DND-41 (cell line): Measurements from ENCODE around the gene CLN5.

Experiments used
- ATAC-seq: fragments of 200-7000 bp; cut with Tn5 transposase; 3 replicates; pipeline ENCODE4 v1.9.1; 2021; ENCODE audit warnings: low read depth; ENCODE audit not compliant: insufficient read depth
- DNase-seq: peaks from one replicate; pipeline ENCODE4 v3.0.0-alpha.2; 2020
- H2AFZ ChIP-seq: 2 replicates; pipeline ENCODE4 v1.6.0; 2012; ENCODE audit warnings: low read depth, low read length
- H3K27ac ChIP-seq: 2 replicates; pipeline ENCODE4 v1.5.1; 2012; ENCODE audit warnings: low read length, inconsistent platforms
- H3K27me3 ChIP-seq: fragments of 200-600 bp; sonication (generic); 2 replicates; pipeline ENCODE4 v1.6.0; 2012; ENCODE audit warnings: low read length, mild to moderate bottlenecking, inconsistent platforms; ENCODE audit not compliant: insufficient read depth, poor library complexity
- H3K36me3 ChIP-seq: 2 replicates; pipeline ENCODE4 v1.5.1; 2012; ENCODE audit warnings: low read length, inconsistent platforms; ENCODE audit not compliant: insufficient read depth
- H3K4me1 ChIP-seq: 2 replicates; pipeline ENCODE4 v1.5.1; 2012; ENCODE audit warnings: mild to moderate bottlenecking, low read length; ENCODE audit not compliant: insufficient read depth
- H3K4me2 ChIP-seq: 2 replicates; pipeline ENCODE4 v1.6.0; 2012; ENCODE audit warnings: mild to moderate bottlenecking, moderate library complexity, low read length, inconsistent platforms; ENCODE audit not compliant: insufficient read depth
- H3K4me3 ChIP-seq, 2 experiments: fragments of 200-600 bp in 1 of 2; shearing (Covaris generic) in 1 of 2; 2 replicates each; pipeline ENCODE4 v1.5.1; 2012 to 2016; ENCODE audit warnings: inconsistent platforms in 2 of 2, low read length in 2 of 2, mild to moderate bottlenecking in 2 of 2, low read depth in 1 of 2, moderate library complexity in 1 of 2
- H3K79me2 ChIP-seq: 2 replicates; pipeline ENCODE4 v1.6.0; 2012; ENCODE audit warnings: low read length, inconsistent platforms; ENCODE audit not compliant: insufficient read depth
- H3K9ac ChIP-seq: 2 replicates; pipeline ENCODE4 v1.6.0; 2012; ENCODE audit warnings: low read depth, mild to moderate bottlenecking, inconsistent platforms, low read length, moderate library complexity
- H3K9me3 ChIP-seq: 2 replicates; pipeline ENCODE4 v1.5.1; 2012; ENCODE audit warnings: low read length, moderate library complexity, mild to moderate bottlenecking, inconsistent platforms; ENCODE audit not compliant: insufficient read depth, severe bottlenecking
- H4K20me1 ChIP-seq: 2 replicates; pipeline ENCODE4 v1.6.0; 2012; ENCODE audit warnings: low read length; ENCODE audit not compliant: insufficient read depth
- CTCF ChIP-seq: IDR thresholded peaks from 2 replicates; pipeline ENCODE4 v1.5.1; 2012; ENCODE audit warnings: borderline replicate concordance, low read length, moderate library complexity, mild to moderate bottlenecking; ENCODE audit not compliant: poor library complexity, severe bottlenecking; ENCODE audit errors: extremely low read depth
- EZH2 ChIP-seq: IDR thresholded peaks from 3 replicates; pipeline ENCODE4 v1.6.1; 2012; ENCODE audit warnings: borderline replicate concordance, low read depth, mild to moderate bottlenecking, moderate library complexity, low read length, inconsistent platforms; ENCODE audit not compliant: severe bottlenecking

Gene CLN5

GRCh38 chr13:77026255-77026860, 34.5 kb downstream of the CLN5 start:
- DNase-seq (peak; percentile 85), ATAC-seq (peak; percentile 73)
- Histone ChIP-seq H3K9ac (peak overlapping the region; percentile 100), H2AFZ (peak overlapping the region; percentile 95), H3K4me3 (peak overlapping the region; percentile 87 to 95; a peak in 3 of 4 replicates), H3K36me3 (peaks cover 23% of the 10 kb centered on the region), H3K27ac (peak overlapping the region; percentile 95), H4K20me1 (peaks cover 47% of the 10 kb centered on the region), H3K27me3 (no peaks in the 10 kb centered on the region), H3K9me3 (no peaks in the 10 kb centered on the region), H3K4me1 (peaks cover 58% of the 10 kb centered on the region), H3K79me2 (peaks cover 54% of the 10 kb centered on the region), H3K4me2 (peak overlapping the region; percentile 95)
- TF ChIP-seq EZH2 = no peak
- no peak for TF ChIP-seq CTCF

DNA sequence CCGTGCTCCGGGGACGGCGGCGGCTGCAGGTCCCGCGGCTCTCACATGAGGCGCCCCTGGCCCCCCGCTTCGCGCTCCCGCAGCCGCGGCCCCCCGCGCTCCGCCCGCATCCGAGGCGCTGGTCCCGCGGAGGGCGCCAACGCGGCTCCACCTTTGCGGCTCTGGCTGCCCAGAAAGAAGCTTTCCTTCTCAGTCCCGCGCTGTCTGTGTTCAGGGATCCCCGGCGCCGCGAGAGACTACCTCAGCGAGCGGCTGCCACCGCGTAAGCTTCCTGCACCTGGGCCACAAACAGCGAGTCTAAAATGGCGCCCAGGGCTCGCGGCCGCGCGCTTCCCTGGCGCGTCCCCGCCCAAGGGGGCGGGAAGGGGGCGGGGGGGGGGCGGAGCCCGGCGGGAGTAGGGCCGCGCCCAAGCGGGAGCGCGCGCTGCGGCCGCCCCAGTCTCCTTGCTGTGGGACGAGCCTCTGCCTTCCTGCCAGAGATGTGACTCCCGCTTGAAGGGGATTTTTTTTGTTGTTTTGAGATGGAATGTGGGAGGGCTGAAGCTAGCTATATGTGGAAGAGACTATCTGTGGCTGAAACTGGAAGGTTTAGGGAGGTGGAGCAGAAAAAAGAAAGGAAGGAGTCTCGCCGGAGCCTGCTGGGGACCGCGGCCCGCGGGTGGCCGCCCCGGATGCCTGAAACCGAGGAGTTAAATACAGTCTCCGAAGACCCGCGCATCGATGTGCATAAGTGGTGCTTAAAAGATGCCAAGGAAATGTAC, 35.2 kb downstream of the CLN5 start, which contains the start of gene FBXL3:
Gene FBXL3 (minus strand): TSS at position 299 of the 761 bp plus-strand sequence. CDS start 5,299 bp downstream, outside the sequence.
- peak; percentile 73 for ATAC-seq
- H3K36me3 ChIP-seq = peaks cover 20% of the 10 kb centered on the region
- peak within 1 kb of the TSS; percentile 95 for H3K27ac ChIP-seq
- peak within 1 kb of the TSS; percentile 95 for H3K4me2 ChIP-seq
- peaks cover 54% of the 10 kb centered on the region for H3K4me1 ChIP-seq
- H3K4me3 ChIP-seq = peak within 1 kb of the TSS; percentile 87 to 95; a peak in 3 of 4 replicates
- H3K79me2 ChIP-seq = peaks cover 48% of the 10 kb centered on the region
- no peaks in the 10 kb centered on the region for H3K9me3 ChIP-seq
- peak within 1 kb of the TSS; percentile 100 for H3K9ac ChIP-seq
- H4K20me1 ChIP-seq = peaks cover 43% of the 10 kb centered on the region
- peak; percentile 88 for DNase-seq
- TF ChIP-seq EZH2 (no peak), CTCF (no peak)
- H2AFZ ChIP-seq = peak within 1 kb of the TSS; percentile 95
- no peaks in the 10 kb centered on the region for H3K27me3 ChIP-seq

GRCh38 chr13:77028202-77028601, 36.3 kb downstream of the CLN5 start:
- H3K4me1 ChIP-seq = peaks cover 42% of the 10 kb centered on the region
- H3K79me2 ChIP-seq = peaks cover 36% of the 10 kb centered on the region
- H3K4me2 ChIP-seq = peak overlapping the region; percentile 95
- no peak overlapping the region for H3K27ac ChIP-seq
- peaks cover 32% of the 10 kb centered on the region for H4K20me1 ChIP-seq
- ATAC-seq = no peak
- H3K9me3 ChIP-seq = no peaks in the 10 kb centered on the region
- H3K36me3 ChIP-seq = peaks cover 10% of the 10 kb centered on the region
- peak overlapping the region in 1 of 2 experiments; percentile 95; a peak in 2 of 4 replicates for H3K4me3 ChIP-seq
- peak overlapping the region; percentile 76; the same call in 1 of the 2 replicates for H2AFZ ChIP-seq
- DNase-seq = no peak
- TF ChIP-seq EZH2 (no peak), CTCF (no peak)
- H3K9ac ChIP-seq = no peak overlapping the region
- H3K27me3 ChIP-seq = no peaks in the 10 kb centered on the region
